CD4-positive, CD25-positive, alpha-beta regulatory T cell (primary cell): ENCODE measurements around the gene IKZF1. TPM values are rescaled to one million over a fixed set of nuclear protein-coding genes. Genes with fewer than 3 reads are reported as not detected.

Source experiments
- ATAC-seq, 2 donors: fragments of 150-1000 bp; cut with Tn5 transposase; one replicate each; pipeline ENCODE4 v1.10.0; 2021; ENCODE audit warnings: low read depth in 2 of 2, moderate number of reproducible peaks in 2 of 2, moderate library complexity in 1 of 2
- DNase-seq, 3 donors: peaks; one replicate each; pipeline versions ENCODE4 v3.0.0 to v3.0.0-alpha.2; 2012 to 2022; ENCODE audit warnings: mixed read lengths in 1 of 3
- H3K27ac ChIP-seq: one replicate; pipeline ENCODE4 v1.7.0; 2013; ENCODE audit warnings: mild to moderate bottlenecking, low read length; ENCODE audit not compliant: insufficient read depth, poor library complexity, severe bottlenecking
- H3K27me3 ChIP-seq: one replicate; pipeline ENCODE4 v1.7.0; 2013; ENCODE audit warnings: low read length; ENCODE audit not compliant: control insufficient read depth, insufficient read depth
- H3K36me3 ChIP-seq: one replicate; pipeline ENCODE4 v1.7.0; 2013; ENCODE audit warnings: mild to moderate bottlenecking, low read length, moderate library complexity; ENCODE audit not compliant: control insufficient read depth, insufficient read depth
- H3K4me1 ChIP-seq: 2 replicates; pipeline ENCODE4 v1.7.0; 2013; ENCODE audit warnings: mild to moderate bottlenecking, low read length; ENCODE audit not compliant: insufficient read depth, control insufficient read depth, poor library complexity, severe bottlenecking
- H3K4me3 ChIP-seq: one replicate; pipeline ENCODE4 v1.7.0; 2013; ENCODE audit warnings: low read depth, mild to moderate bottlenecking, low read length, moderate library complexity
- H3K9me3 ChIP-seq, 2 experiments: 1 replicate in 1 of 2; 2 replicates in 1 of 2; pipeline ENCODE4 v1.7.0; 2013; ENCODE audit warnings: low read length in 2 of 2, mild to moderate bottlenecking in 1 of 2, moderate library complexity in 1 of 2; ENCODE audit not compliant: control insufficient read depth in 2 of 2
- H3K27ac Mint-ChIP-seq, 3 donors: one replicate each; pipeline ENCODE4 v1.8.0; 2020 to 2022; ENCODE audit warnings: mild to moderate bottlenecking in 3 of 3, mixed read lengths in 3 of 3, moderate library complexity in 2 of 3
- H3K27me3 Mint-ChIP-seq: one replicate; pipeline ENCODE4 v1.8.0; 2022; ENCODE audit warnings: mild to moderate bottlenecking, mixed read lengths
- H3K36me3 Mint-ChIP-seq: one replicate; pipeline ENCODE4 v1.8.0; 2020; ENCODE audit warnings: mixed read lengths
- H3K4me1 Mint-ChIP-seq, 4 donors: one replicate each; pipeline ENCODE4 v1.8.0; 2020 to 2022; ENCODE audit warnings: mixed read lengths in 4 of 4, mild to moderate bottlenecking in 1 of 4
- H3K4me3 Mint-ChIP-seq, 4 donors: one replicate each; pipeline ENCODE4 v1.8.0; 2020 to 2022; ENCODE audit warnings: mild to moderate bottlenecking in 4 of 4, mixed read lengths in 4 of 4, moderate library complexity in 3 of 4
- H3K9me3 Mint-ChIP-seq, 7 donors: one replicate each; pipeline ENCODE4 v1.8.0; 2020 to 2022; ENCODE audit warnings: mixed read lengths in 7 of 7, mild to moderate bottlenecking in 3 of 7, moderate library complexity in 2 of 7
- polyA plus RNA-seq, 4 donors: library from polyadenylated mRNA; unstranded; fragments of 300-500 nt; fragmentation: Illumina TruSeq; gene quantifications; one replicate each; pipeline ENCODE4 v1.2.3, GENCODE V29; 2021
- total RNA-seq: library from RNA; stranded (reverse); gene quantifications from one replicate; pipeline ENCODE4 v1.2.3, GENCODE V29; 2022

IKZF1 gene
- total and polyA plus RNA-seq, 5 donors from 2014 or later, result 153 to 376 (median 169) TPM

DNA sequence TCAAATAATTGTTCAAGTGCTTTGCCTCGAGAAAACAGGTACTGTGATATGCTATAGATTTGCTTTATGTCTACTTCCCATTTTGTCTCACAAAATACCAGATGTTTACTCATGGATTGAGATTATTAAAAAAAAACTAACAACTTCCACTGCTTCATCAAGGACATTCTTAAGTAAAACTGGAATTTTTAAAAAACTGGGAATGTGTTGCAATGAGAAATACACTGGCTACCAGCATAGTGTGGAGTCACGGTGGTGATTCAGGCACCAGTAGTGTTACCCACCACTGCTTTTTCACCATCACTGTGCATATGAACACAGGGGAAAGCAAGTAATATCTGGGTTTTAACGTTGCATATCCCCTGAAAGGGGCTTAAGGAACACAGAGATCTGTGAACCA, 124.4 kb downstream of the IKZF1 start:
- DNase-seq (no peak), ATAC-seq (no peak)
- H3K4me3 Mint-ChIP-seq, result no peak overlapping the region
- no peaks in the 10 kb centered on the region for H3K4me1 Mint-ChIP-seq
- Histone ChIP-seq H3K27ac (no peak overlapping the region), H3K4me1 (no peaks in the 10 kb centered on the region), H3K9me3 (no peaks in the 10 kb centered on the region), H3K27me3 (no peaks in the 10 kb centered on the region), H3K36me3 (no peaks in the 10 kb centered on the region), H3K4me3 (no peak overlapping the region)
- H3K27me3 Mint-ChIP-seq, result no peaks in the 10 kb centered on the region
- H3K36me3 Mint-ChIP-seq, result no peaks in the 10 kb centered on the region
- no peaks in the 10 kb centered on the region for H3K9me3 Mint-ChIP-seq
- peak overlapping the region in 1 of 3 donors; percentile 29 for H3K27ac Mint-ChIP-seq

DNA sequence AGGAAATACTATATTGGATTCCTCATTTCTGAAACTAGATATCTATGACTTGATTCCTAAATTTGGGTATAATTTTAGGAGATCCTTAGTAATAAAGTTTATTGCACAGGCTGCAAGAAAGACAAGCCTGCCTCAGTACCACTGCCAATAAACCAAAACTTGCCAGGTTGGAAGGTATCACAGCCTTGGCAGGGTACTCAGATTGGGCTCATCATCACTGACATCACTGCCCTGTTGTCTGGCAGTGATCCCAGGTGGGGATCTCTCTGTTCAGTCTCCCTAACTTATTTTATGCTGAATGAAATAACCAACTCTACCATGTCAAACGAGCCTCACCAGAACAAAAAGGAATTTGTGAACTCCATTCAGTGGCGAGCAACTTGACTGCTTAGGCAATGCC, 126.8 kb downstream of the IKZF1 start:
- no peaks in the 10 kb centered on the region for H3K4me1 ChIP-seq
- H3K27ac ChIP-seq, result no peak overlapping the region
- H3K27me3 ChIP-seq, result no peaks in the 10 kb centered on the region
- H3K27me3 Mint-ChIP-seq, result no peaks in the 10 kb centered on the region
- no peak overlapping the region for H3K4me3 ChIP-seq
- no peaks in the 10 kb centered on the region for H3K36me3 ChIP-seq
- no peaks in the 10 kb centered on the region for H3K4me1 Mint-ChIP-seq
- peak overlapping the region in 1 of 3 donors; percentile 14 for H3K27ac Mint-ChIP-seq
- ATAC-seq (no peak), DNase-seq (no peak)
- H3K9me3 ChIP-seq, result no peaks in the 10 kb centered on the region
- H3K9me3 Mint-ChIP-seq, result no peaks in the 10 kb centered on the region
- H3K36me3 Mint-ChIP-seq, result no peaks in the 10 kb centered on the region
- no peak overlapping the region for H3K4me3 Mint-ChIP-seq

DNA sequence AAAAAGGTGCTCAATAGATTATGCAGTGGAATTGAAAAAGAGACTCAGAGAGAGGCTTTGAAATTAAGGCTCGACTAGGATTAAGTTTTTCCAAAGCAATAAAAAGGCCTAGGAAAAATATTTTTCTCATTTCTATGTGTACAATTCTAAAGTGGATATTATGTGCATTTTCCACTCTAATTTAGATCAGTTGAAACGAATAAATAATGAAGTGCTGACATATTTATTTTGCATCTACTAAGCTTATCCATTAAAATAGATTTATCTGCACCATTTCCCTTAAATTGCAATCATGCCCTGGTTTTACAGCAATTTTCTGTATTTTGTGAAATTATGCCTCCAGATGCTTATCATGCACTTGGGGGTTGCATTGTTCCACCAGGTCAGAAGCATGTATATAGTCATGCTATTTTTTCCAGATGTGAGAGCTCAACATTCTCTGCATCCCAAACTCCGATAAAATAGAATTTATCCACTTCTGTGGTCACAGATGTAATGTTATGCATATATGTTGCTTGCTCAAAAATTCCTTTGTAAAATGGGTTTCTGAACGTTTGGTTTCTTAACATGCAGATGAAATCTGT, 127.3 kb downstream of the IKZF1 start:
- H3K27ac Mint-ChIP-seq, result no peak overlapping the region
- H3K9me3 ChIP-seq, result no peaks in the 10 kb centered on the region
- H3K4me1 ChIP-seq, result no peaks in the 10 kb centered on the region
- no peaks in the 10 kb centered on the region for H3K27me3 Mint-ChIP-seq
- DNase-seq (no peak), ATAC-seq (no peak)
- no peaks in the 10 kb centered on the region for H3K9me3 Mint-ChIP-seq
- no peaks in the 10 kb centered on the region for H3K27me3 ChIP-seq
- H3K4me1 Mint-ChIP-seq, result peaks cover 0 to 2% (median 0%) of the 10 kb centered on the region in 4 donors
- no peak overlapping the region for H3K27ac ChIP-seq
- H3K4me3 ChIP-seq, result no peak overlapping the region
- no peaks in the 10 kb centered on the region for H3K36me3 ChIP-seq
- peaks cover 1% of the 10 kb centered on the region for H3K36me3 Mint-ChIP-seq
- no peak overlapping the region for H3K4me3 Mint-ChIP-seq

DNA sequence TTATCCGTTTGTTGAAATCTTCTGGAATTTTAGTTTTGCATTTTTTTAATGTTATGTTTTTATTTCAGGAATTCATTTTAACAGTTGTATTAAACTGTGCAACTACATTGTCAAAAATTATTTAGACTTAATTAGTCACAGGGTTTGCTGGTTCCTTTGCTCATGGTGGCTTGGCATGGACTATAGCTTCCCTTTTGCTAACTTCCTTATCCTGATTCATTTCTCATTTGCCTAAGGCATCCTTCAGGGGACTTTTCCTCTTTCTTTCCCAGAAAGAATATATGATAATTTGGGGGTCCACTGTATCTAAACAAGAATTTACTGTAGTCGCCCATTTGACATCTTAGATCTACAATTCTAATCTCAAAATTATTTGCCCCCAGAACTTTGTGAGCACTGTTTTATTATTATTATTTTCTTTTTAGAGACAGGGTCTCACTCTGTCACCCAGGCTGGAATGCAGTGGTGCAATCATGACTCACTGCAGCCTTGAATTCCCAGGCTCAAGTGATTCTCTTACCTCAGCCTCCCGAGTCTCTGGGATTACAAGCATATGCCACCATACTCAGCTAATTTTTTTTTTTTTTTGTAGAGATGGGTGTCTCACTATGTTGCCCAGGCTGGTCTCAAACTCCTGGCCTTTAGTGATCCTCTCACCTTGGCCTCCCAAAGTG, 131.8 kb downstream of the IKZF1 start:
- H3K4me3 Mint-ChIP-seq, result no peak overlapping the region

DNA sequence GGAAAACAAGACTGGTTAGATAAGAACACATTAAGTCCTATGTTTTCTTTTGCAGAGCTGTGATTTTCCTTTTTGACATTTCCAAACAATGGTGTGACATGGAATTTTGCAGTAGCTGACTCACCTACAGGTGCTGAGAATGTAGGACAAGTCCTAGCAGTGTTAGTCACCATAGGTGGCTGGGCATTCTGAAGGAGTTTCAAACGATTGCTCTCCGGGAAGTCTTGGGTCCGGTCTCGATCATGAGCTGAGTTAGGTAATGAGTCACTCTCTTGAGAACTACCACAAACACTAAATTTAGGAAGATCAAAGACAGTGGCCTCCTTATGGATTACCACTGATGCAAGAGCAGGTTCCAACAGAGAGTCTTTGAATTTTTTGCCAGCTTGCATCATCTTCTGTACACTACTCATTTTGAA, 142.0 kb downstream of the IKZF1 start:
- Mint-ChIP-seq H3K4me1 (peaks cover 23 to 40% (median 33%) of the 10 kb centered on the region in 4 donors), H3K27ac (no peak overlapping the region), H3K27me3 (no peaks in the 10 kb centered on the region), H3K9me3 (no peaks in the 10 kb centered on the region), H3K36me3 (peaks cover 29% of the 10 kb centered on the region), H3K4me3 (peak overlapping the region in 1 of 4 donors; percentile 24)
- Histone ChIP-seq H3K9me3 (no peaks in the 10 kb centered on the region), H3K27me3 (no peaks in the 10 kb centered on the region), H3K27ac (no peak overlapping the region), H3K4me1 (peaks cover 20% of the 10 kb centered on the region), H3K36me3 (peaks cover 28% of the 10 kb centered on the region), H3K4me3 (no peak overlapping the region)
- DNase-seq (no peak), ATAC-seq (no peak)

More for the DNA sequence above, 131.8 kb downstream of the IKZF1 start:
- Histone ChIP-seq H3K36me3 (peaks cover 17% of the 10 kb centered on the region), H3K4me3 (no peak overlapping the region), H3K9me3 (no peaks in the 10 kb centered on the region), H3K27ac (no peak overlapping the region), H3K4me1 (no peaks in the 10 kb centered on the region), H3K27me3 (no peaks in the 10 kb centered on the region)
- no peaks in the 10 kb centered on the region for H3K9me3 Mint-ChIP-seq
- H3K27ac Mint-ChIP-seq, result peak overlapping the region in 1 of 3 donors; percentile 26
- DNase-seq (no peak), ATAC-seq (no peak)
- peaks cover 0 to 5% (median 1%) of the 10 kb centered on the region in 4 donors for H3K4me1 Mint-ChIP-seq
- peaks cover 25% of the 10 kb centered on the region for H3K36me3 Mint-ChIP-seq
- no peaks in the 10 kb centered on the region for H3K27me3 Mint-ChIP-seq

DNA sequence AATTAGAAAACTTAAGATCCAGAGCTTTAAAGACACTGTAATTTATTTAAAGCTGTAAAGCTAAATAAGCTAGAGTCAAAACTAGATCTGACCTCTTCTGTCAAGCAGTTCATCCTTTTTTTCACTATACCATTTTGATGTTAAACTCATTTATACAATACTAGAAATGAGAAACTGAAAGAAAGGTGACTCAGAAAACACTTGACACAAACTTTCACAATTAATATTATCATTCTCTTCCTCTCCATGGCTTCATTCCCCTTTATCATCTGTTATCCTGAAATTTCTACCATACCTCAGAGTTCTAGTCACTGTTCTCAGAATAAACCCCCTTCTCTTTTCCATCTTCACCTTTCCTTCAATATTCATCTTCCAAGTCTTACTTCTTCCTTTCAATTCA, 144.3 kb downstream of the IKZF1 start:
- Mint-ChIP-seq H3K4me1 (peaks cover 18 to 31% (median 25%) of the 10 kb centered on the region in 4 donors), H3K4me3 (peak overlapping the region; percentile 18 to 96 (median 62)), H3K36me3 (peaks cover 23% of the 10 kb centered on the region), H3K27me3 (peaks cover 9% of the 10 kb centered on the region), H3K27ac (peak overlapping the region; percentile 2 to 98 (median 97)), H3K9me3 (peaks cover 0 to 1% (median 0%) of the 10 kb centered on the region in 7 donors)
- peaks cover 25% of the 10 kb centered on the region for H3K36me3 ChIP-seq
- no peaks in the 10 kb centered on the region for H3K9me3 ChIP-seq
- no peak for ATAC-seq
- H3K27ac ChIP-seq, result peak overlapping the region; percentile 88
- peak in 1 of 3 donors; percentile 26 for DNase-seq
- peak overlapping the region; percentile 69 for H3K4me3 ChIP-seq
- peaks cover 20% of the 10 kb centered on the region for H3K4me1 ChIP-seq
- no peaks in the 10 kb centered on the region for H3K27me3 ChIP-seq

DNA sequence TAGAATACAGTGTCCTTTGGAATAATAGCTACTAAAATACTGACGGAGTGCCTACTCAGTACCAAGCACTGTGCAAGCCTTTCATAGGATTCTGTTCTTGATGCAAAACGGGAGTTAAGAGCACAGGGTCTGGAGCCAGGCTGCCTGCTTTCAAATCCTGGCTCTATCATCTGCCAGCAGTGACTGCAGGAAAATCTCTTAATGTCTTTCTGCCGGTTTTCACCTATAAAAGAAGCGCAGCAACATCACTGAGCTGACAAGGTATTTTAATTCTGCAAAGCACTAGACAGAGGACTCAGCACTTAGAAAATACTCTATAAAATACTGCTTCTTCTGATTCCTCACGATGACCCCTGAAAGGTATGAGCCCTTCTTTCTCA, 145.0 kb downstream of the IKZF1 start:
- Mint-ChIP-seq H3K9me3 (peaks cover 0 to 1% (median 0%) of the 10 kb centered on the region in 7 donors), H3K4me3 (peak overlapping the region; percentile 94 to 97 (median 95)), H3K27ac (peak overlapping the region; percentile 79 to 98 (median 97)), H3K4me1 (peaks cover 16 to 31% (median 23%) of the 10 kb centered on the region in 4 donors), H3K36me3 (peaks cover 18% of the 10 kb centered on the region), H3K27me3 (peaks cover 14% of the 10 kb centered on the region)
- peaks cover 20% of the 10 kb centered on the region for H3K4me1 ChIP-seq
- no peaks in the 10 kb centered on the region for H3K27me3 ChIP-seq
- ATAC-seq, result no peak
- H3K9me3 ChIP-seq, result no peaks in the 10 kb centered on the region
- DNase-seq, result no peak
- H3K27ac ChIP-seq, result peak overlapping the region; percentile 88
- peaks cover 20% of the 10 kb centered on the region for H3K36me3 ChIP-seq
- H3K4me3 ChIP-seq, result peak overlapping the region; percentile 69
